Transverse colon (tissue), 4 donors: Measurements from ENCODE around the gene NADK2.

Experiments used
- CTCF ChIP-seq, 5 experiments: fragments of 200-600 bp in 3 of 5; fragments of 450-650 bp in 2 of 5; sonication (generic) in 3 of 5; IDR thresholded peaks; 1 replicate in 2 of 5; 2 replicates in 3 of 5; pipeline ENCODE4 v1.5.1; 2016 to 2017; ENCODE audit warnings: antibody characterized with exemption in 5 of 5, inconsistent platforms in 3 of 5, mild to moderate bottlenecking in 2 of 5, moderate library complexity in 1 of 5
- EP300 ChIP-seq: sonication (generic); formaldehyde crosslinking; IDR thresholded peaks from one replicate; pipeline ENCODE4 v1.6.1; 2017; ENCODE audit warnings: antibody characterized with exemption, low read depth
- POLR2A ChIP-seq: fragments of 450-650 bp; IDR thresholded peaks from one replicate; pipeline ENCODE4 v1.6.1; 2016; ENCODE audit warnings: antibody characterized with exemption, mild to moderate bottlenecking, moderate library complexity
- POLR2AphosphoS5 ChIP-seq, 3 donors: sonication (generic); formaldehyde crosslinking; IDR thresholded peaks; one replicate each; pipeline ENCODE4 v1.6.1; 2016; ENCODE audit warnings: antibody characterized with exemption in 3 of 3

GRCh38 chr5:36155291-36155690, 86.4 kb downstream of the NADK2 start:
- TF ChIP-seq POLR2AphosphoS5 (IDR thresholded peaks at IDR 0.05) (no peak), POLR2A (no peak), CTCF (IDR thresholded peaks at IDR 0.05) (no peak), EP300 (no peak)
